HFFc6 (cell line): ENCODE results near the gene MEN1. TPM values are rescaled to one million over a fixed set of nuclear protein-coding genes. Genes with fewer than 3 reads are reported as not detected.

Experiments used
- DNase-seq: peaks from one replicate; pipeline ENCODE4 v3.0.0-alpha.2; 2018
- H3K27ac Mint-ChIP-seq: 2 replicates; pipeline ENCODE4 v1.8.0; 2020; ENCODE audit warnings: mild to moderate bottlenecking, mixed read lengths
- H3K27me3 Mint-ChIP-seq: 2 replicates; pipeline ENCODE4 v1.8.0; 2021; ENCODE audit warnings: mild to moderate bottlenecking, moderate library complexity, mixed read lengths; ENCODE audit not compliant: insufficient read depth
- H3K36me3 Mint-ChIP-seq: 2 replicates; pipeline ENCODE4 v1.8.0; 2021; ENCODE audit warnings: low read depth, mixed read lengths
- H3K4me1 Mint-ChIP-seq: 2 replicates; pipeline ENCODE4 v1.8.0; 2020; ENCODE audit warnings: low read depth, mixed read lengths
- H3K4me3 Mint-ChIP-seq: 2 replicates; pipeline ENCODE4 v1.8.0; 2020; ENCODE audit warnings: mild to moderate bottlenecking, moderate library complexity, mixed read lengths
- H3K9me3 Mint-ChIP-seq: 2 replicates; pipeline ENCODE4 v1.8.0; 2020; ENCODE audit warnings: mild to moderate bottlenecking, mixed read lengths
- CTCF ChIP-seq: fragments of 200-600 bp; sonication (generic); IDR thresholded peaks from 2 replicates; pipeline ENCODE4 v1.5.0; 2021; ENCODE audit warnings: antibody characterized with exemption, mild to moderate bottlenecking
- total RNA-seq, 6 experiments: library from RNA; stranded (reverse); fragmentation: NEBNext Ultra II Directional; extraction: Animal tissue kit (Norgen Biotek cat#: 25700); gene quantifications; 2 replicates in 1 of 6; 3 replicates in 5 of 6; pipeline ENCODE4 v1.2.3, GENCODE V29; 2021

Gene MEN1
- total RNA-seq, 6 experiments from 2014 or later: 23.9 to 35.5 (median 26.9) TPM

GRCh38 chr11:64754124-64754918, 56.0 kb downstream of the MEN1 start:
- peaks cover 4% of the 10 kb centered on the region for H3K27me3 Mint-ChIP-seq
- H3K9me3 Mint-ChIP-seq: no peaks in the 10 kb centered on the region
- no peak for DNase-seq
- no peaks in the 10 kb centered on the region for H3K36me3 Mint-ChIP-seq
- no peaks in the 10 kb centered on the region; the same call in 1 of the 2 replicates for H3K4me1 Mint-ChIP-seq
- no peak overlapping the region for H3K27ac Mint-ChIP-seq
- TF ChIP-seq CTCF: no peak
- no peak overlapping the region for H3K4me3 Mint-ChIP-seq

Other genes with a start within 250 kb of the MEN1 start
- gene SLC22A12, start 219.3 kb downstream of the MEN1 start, total RNA-seq: not detected
- gene NRXN2, start 87.4 kb downstream of the MEN1 start, total RNA-seq: under 1 TPM in 5 of 6 experiments, not detected in 1; 0.14 to 0.51 (median 0.31) TPM
- under 1 TPM in 4 of 6 experiments, not detected in 2; 0.43 to 0.68 (median 0.48) TPM for gene RASGRP2, start 66.4 kb downstream of the MEN1 start, total RNA-seq
- gene PYGM, start 50.6 kb downstream of the MEN1 start, total RNA-seq: under 1 TPM in 4 of 6 experiments, not detected in 2; 0.11 to 0.21 (median 0.13) TPM
- gene SF1, start 32.0 kb downstream of the MEN1 start, total RNA-seq: 100 to 1,000 TPM; 195 to 244 (median 208) TPM
- 10 to 100 TPM; 18.0 to 21.6 (median 20.9) TPM for gene MAP4K2, start 7.3 kb downstream of the MEN1 start, total RNA-seq
- gene CDC42BPG, start 34.1 kb upstream of the MEN1 start, total RNA-seq: under 1 TPM in 5 of 6 experiments, not detected in 1; 0.02 to 0.21 (median 0.05) TPM
- gene EHD1, start 68.1 kb upstream of the MEN1 start, total RNA-seq: 100 to 1,000 TPM; 189 to 227 (median 197) TPM
- gene ATG2A, start 106.7 kb upstream of the MEN1 start, total RNA-seq: 10 to 100 TPM; 19.0 to 21.7 (median 20.0) TPM
- 10 to 100 TPM; 16.2 to 28.1 (median 19.6) TPM for gene PPP2R5B, start 114.1 kb upstream of the MEN1 start, total RNA-seq
- gene GPHA2, start 125.3 kb upstream of the MEN1 start, total RNA-seq: not detected
- not detected for gene MAJIN, start 161.6 kb upstream of the MEN1 start, total RNA-seq
- under 1 TPM; 0.22 to 0.45 (median 0.36) TPM for gene BATF2, start 186.4 kb upstream of the MEN1 start, total RNA-seq
- 10 to 100 TPM; 76.9 to 92.1 (median 87.2) TPM for gene ARL2, start 203.6 kb upstream of the MEN1 start, total RNA-seq
- 10 to 100 TPM; 18.7 to 26.6 (median 25.0) TPM for gene SNX15, start 216.9 kb upstream of the MEN1 start, total RNA-seq
- gene SAC3D1, start 230.7 kb upstream of the MEN1 start, total RNA-seq: 10 to 100 TPM; 15.3 to 21.5 (median 18.0) TPM
- gene NAALADL1, start 248.0 kb upstream of the MEN1 start, total RNA-seq: not detected